Measurements from ENCODE around the gene BATF. TPM values are rescaled to one million over a fixed set of nuclear protein-coding genes. Genes with fewer than 3 reads are reported as not detected.

BATF gene
- polyA plus RNA-seq, 3 donors = 0.41 to 0.47 TPM; not detected in 1

DNA sequence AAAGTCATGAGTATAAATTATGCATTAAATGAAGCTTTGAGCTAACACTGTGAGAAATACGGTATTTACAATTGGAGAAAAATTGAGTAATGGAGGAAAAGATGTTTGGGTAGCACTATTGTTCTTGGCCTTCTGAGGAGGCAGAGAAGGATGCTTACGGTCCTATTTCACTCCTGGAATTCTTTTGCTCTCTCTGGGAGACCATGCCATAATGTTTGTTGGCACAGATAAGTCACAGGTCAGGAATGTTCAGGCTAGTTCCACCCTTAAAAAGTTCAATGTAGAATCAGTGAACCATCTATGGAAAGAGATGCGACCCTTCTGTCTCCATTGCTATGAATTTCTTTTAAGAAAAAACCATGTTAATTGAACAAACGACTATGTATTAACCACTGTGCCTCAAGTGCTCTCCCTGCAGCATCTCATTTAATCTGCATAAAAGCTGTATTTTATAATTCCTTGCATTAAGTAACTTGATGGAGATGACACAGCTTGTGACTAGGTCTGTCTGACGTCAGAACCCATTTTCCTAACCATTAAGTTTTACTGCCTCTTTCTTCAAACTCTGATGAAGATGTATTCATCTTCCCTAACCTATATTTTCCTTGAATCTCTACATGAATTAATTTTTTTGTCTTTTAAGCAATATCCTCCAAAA is 9.5 kb downstream of the BATF start:
- no peak for DNase-seq (ENCODE audit: low read depth in 3 of 3, low spot score in 2 of 3)

- no peak for DNase-seq (ENCODE audit: low read depth in 3 of 3, low spot score in 2 of 3)
Observed at GRCh38 chr14:75533791-75534555, 11.7 kb downstream of the BATF start.

DNA sequence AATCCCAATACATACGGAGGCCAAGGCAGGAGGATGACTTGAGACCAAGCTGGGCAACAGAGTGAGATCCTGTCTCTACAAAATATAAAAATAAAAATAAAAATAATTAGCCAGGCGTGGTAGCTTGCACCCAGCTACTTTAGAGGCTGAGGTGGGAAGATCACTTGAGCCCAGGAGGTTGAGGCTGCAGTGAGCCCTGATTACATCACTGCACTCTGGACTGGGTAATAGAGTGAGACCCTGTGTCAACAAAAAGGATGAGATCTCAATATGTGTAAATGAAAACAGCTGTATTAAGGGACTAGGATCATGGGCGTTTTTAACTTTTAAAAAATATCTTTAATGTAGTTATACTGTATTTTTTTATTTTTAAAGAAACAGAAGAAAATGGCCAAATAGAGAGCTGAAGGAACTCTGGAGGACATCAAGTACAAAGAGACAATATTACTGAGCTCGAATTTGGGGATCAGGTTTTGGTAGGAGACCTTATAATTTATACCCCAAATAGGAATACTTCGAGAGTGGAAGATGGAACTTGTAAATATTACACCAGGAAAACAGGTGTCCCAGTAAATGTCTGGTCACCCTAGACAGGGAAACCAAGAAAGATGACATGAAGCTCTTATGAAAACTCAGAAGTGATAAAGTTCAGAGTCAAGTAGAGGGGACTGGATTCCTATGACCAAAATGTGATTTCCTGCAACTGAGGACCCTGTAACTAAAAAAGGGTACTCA is 13.1 kb downstream of the BATF start:
- DNase-seq (ENCODE audit: low read depth in 3 of 3, low spot score in 2 of 3) = no peak

DNA sequence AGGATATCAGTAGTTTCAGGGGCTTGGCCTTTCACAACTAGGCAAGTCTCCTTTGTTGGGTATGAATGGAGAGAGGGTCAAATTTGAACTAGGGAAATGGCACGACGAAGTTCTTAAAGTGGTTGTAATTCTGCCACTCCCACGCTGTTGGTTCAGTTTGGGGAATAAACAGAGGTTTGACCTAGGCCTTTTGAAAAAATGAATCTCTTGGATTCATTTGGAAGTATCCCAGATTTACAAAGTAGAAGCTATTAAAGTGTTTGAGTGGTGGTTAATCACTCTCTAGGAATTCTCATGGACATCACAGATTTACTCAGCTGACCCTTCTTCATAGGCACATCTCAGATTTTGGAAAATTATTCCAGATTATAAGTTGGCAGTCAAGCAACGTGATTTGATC is 14.8 kb downstream of the BATF start:
- DNase-seq (ENCODE audit: low read depth in 3 of 3, low spot score in 2 of 3) = no peak

- no peak for DNase-seq (ENCODE audit: low read depth in 3 of 3, low spot score in 2 of 3)
Observed at GRCh38 chr14:75539162-75539560, 16.9 kb downstream of the BATF start.

- no peak for DNase-seq (ENCODE audit: low read depth in 3 of 3, low spot score in 2 of 3)
Observed at GRCh38 chr14:75539561-75540478, 17.6 kb downstream of the BATF start.

- DNase-seq (ENCODE audit: low read depth in 3 of 3, low spot score in 2 of 3) = no peak
Observed at GRCh38 chr14:75540479-75540851, 18.2 kb downstream of the BATF start.

DNA sequence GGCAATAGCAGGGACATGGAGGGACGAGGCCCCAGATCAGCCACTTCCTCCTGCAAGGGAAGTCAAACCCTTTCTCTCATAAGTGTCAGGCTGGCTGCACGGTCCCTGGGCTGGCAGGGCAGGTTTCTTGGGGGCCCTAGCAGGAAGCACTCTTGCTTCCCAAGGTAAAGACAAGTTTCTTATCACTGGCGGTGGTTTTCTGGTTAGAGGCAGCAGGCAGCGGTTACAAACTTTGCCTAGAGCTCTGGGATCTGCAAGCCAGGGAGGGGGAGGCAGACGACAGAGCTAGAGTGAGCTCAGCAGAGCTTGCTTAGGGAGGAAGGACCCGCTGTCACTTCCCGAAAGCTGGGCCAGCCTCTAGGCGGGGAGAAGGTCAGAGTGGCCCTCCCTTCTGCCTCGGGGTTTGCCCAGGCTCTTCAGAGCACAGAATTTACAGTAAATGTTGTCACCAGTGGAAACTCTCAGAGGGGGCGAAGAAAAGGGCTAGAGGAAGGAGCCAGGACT is 20.4 kb downstream of the BATF start:
- no peak for DNase-seq (ENCODE audit: low read depth in 3 of 3, low spot score in 2 of 3)

DNA sequence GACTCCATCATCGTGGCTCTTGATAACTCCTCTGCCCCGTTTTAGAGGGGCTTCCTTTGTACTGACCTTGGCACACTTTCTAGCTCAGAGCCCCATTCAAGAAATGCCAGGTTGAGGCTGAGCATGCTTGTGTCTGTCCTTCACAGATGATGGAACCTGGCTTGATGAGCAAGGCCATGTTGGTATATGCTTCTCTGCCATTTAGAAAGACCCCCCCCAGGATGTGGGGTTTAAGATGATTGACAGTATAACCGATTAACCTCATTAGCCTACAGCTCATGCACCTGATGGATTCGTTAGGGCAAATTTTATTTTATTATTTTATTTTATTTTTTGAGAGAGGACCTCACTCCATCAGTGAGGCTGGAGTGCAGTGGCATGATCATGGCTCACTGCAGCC is 21.0 kb downstream of the BATF start:
- no peak for DNase-seq (ENCODE audit: low read depth in 3 of 3, low spot score in 2 of 3)

DNA sequence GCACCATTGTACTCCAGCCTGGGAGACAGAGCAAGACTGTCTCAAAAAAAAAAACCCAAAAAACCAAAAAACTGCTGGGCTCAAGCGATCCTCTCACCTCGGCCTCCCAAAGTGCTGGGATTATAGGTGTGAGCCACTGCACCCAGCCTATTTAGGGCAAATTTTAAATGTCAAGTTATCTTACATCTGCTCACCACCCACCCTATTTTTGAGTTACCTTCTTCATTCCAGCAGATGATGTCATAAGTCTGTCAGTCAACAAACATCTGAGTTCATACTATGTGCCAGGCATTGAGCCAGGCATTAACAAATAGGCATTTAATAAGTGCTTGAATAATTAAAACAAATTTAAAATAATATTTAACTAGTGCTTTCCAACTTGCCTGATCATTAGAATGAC is 21.5 kb downstream of the BATF start:
- no peak for DNase-seq (ENCODE audit: low read depth in 3 of 3, low spot score in 2 of 3)

DNA sequence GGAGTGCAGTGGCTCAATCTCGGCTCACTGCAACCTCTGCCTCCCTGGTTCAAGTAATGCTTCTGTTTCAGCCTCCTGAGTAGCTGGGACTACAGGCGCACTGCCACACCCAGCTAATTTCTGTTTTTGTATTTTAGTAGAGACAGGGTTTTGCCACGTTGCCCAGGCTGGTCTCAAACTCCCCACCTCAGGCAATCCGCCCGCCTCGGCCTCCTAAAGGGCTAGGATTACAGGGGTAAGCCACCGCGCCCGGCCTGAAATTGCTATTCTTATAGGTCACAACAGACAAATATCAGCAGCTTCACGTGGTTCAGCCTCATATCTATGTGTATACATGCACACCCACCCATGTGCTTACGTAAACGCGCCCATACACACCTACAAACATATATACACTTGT is 23.6 kb downstream of the BATF start:
- no peak for DNase-seq (ENCODE audit: low read depth in 3 of 3, low spot score in 2 of 3)

- no peak for DNase-seq (ENCODE audit: low read depth in 3 of 3, low spot score in 2 of 3)
Observed at GRCh38 chr14:75547552-75548250, 25.4 kb downstream of the BATF start.

DNA sequence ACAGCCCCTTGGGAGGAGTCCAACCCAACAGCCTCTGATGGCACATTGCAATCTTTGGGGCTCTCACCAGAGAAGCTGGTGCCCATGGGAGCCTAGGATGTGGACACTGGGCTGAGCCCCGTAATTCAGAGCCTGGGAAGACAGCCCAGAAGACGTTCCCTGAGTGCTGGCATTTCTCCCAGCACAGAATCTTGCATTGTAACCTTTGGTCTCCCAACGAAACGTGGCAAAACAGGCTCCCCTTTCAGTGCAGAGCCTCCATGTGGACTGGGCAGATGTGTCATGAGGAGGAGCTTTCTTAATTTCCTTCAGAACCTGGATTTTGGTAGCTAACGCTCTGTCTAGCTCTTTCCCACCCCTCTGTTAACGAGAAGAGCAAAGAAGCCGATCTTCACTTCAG is 26.3 kb downstream of the BATF start:
- no peak for DNase-seq (ENCODE audit: low read depth in 3 of 3, low spot score in 2 of 3)

GRCh38 chr14:75549169-75549568 is 26.9 kb downstream of the BATF start:
- DNase-seq (ENCODE audit: low read depth in 3 of 3, low spot score in 2 of 3) = no peak

- no peak for DNase-seq (ENCODE audit: low read depth in 3 of 3, low spot score in 2 of 3)
Observed at GRCh38 chr14:75551021-75551420, 28.8 kb downstream of the BATF start.

GRCh38 chr14:75553157-75553556 is 30.9 kb downstream of the BATF start:
- no peak for DNase-seq (ENCODE audit: low read depth in 3 of 3, low spot score in 2 of 3)

- no peak for DNase-seq (ENCODE audit: low read depth in 3 of 3, low spot score in 2 of 3)
Observed at GRCh38 chr14:75553761-75554364, 31.6 kb downstream of the BATF start.

GRCh38 chr14:75554482-75554881 is 32.2 kb downstream of the BATF start:
- DNase-seq (ENCODE audit: low read depth in 3 of 3, low spot score in 2 of 3) = no peak

DNA sequence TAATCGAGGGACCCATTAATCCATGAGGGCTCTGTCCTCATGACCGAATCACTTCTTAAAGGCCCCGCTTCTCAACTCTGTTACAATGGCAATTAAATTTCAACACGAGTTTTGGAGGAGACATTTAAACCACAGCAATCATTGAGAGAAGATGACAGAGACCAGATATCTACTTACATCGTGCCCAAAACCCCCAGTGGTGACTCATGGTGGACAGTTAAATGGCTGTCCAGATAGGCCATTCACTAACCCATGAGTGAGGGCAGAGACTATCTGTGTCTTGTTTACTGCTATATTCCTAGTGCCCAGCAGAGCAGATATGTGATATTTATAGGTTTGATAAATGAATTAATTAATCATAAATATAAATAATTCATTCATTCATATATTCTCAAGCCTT is 36.2 kb downstream of the BATF start:
- no peak for DNase-seq (ENCODE audit: low read depth in 3 of 3, low spot score in 2 of 3)

- DNase-seq (ENCODE audit: low read depth in 3 of 3, low spot score in 2 of 3) = no peak
Observed at GRCh38 chr14:75559045-75559444, 36.8 kb downstream of the BATF start.
